OCI-LY7 (cell line): ENCODE results near the gene PPL. TPM values are rescaled to one million over a fixed set of nuclear protein-coding genes. Genes with fewer than 3 reads are reported as not detected.

ENCODE experiments used
- BruUV-seq: library from RNA; stranded (reverse); fragments of 400-500 nt; replicated peaks from 2 replicates; lab custom pipeline; 2021; lab: Mats Ljungman, UMichigan
- CTCF ChIA-PET: fragments of 300-600 bp; sonication (Branson Sonifier 250); formaldehyde crosslinking; loops from one replicate; lab custom pipeline; 2022; ENCODE audit warnings: antibody characterized with exemption; ENCODE audit not compliant: unreplicated experiment; lab: Charles Lee
- POLR2A ChIA-PET: fragments of 300-600 bp; sonication (Branson Sonifier 250); formaldehyde crosslinking; loops from one replicate; lab custom pipeline; 2022; ENCODE audit warnings: antibody characterized with exemption; lab: Charles Lee
- DNase-seq: peaks from one replicate; pipeline ENCODE4 v3.0.0-alpha.2; 2015; ENCODE audit warnings: low spot score
- H2AFZ ChIP-seq: fragments of 200-600 bp; sonication (generic), shearing (Covaris generic); 2 replicates; pipeline ENCODE4 v1.6.1; 2014; ENCODE audit warnings: mild to moderate bottlenecking, antibody characterized with exemption, low read length, moderate library complexity
- H3K27ac ChIP-seq: fragments of 200-600 bp; sonication (generic); 2 replicates; pipeline ENCODE4 v1.5.1; 2014; ENCODE audit warnings: mixed run types, low read depth, mild to moderate bottlenecking, moderate library complexity, low read length, inconsistent platforms; ENCODE audit not compliant: poor library complexity, severe bottlenecking
- H3K36me3 ChIP-seq: fragments of 200-600 bp; sonication (generic); 2 replicates; pipeline ENCODE4 v1.6.1; 2014; ENCODE audit warnings: mild to moderate bottlenecking, antibody characterized with exemption, low read length, moderate library complexity, mixed read lengths; ENCODE audit not compliant: insufficient read depth
- H3K4me1 ChIP-seq: fragments of 200-600 bp; sonication (generic); 2 replicates; pipeline ENCODE4 v1.5.1; 2014; ENCODE audit warnings: mild to moderate bottlenecking, low read length; ENCODE audit not compliant: insufficient read depth, poor library complexity, severe bottlenecking
- H3K4me2 ChIP-seq: fragments of 200-600 bp; sonication (generic); 2 replicates; pipeline ENCODE4 v1.6.1; 2014; ENCODE audit warnings: mild to moderate bottlenecking, low read length
- H3K4me3 ChIP-seq: fragments of 200-600 bp; sonication (generic); 2 replicates; pipeline ENCODE4 v1.5.1; 2014; ENCODE audit warnings: mild to moderate bottlenecking, low read depth, low read length; ENCODE audit not compliant: poor library complexity, severe bottlenecking
- H3K79me2 ChIP-seq: fragments of 200-600 bp; sonication (generic); 2 replicates; pipeline ENCODE4 v1.6.1; 2016; ENCODE audit warnings: low read depth, mild to moderate bottlenecking, low read length, moderate library complexity, mixed read lengths; ENCODE audit not compliant: insufficient read depth
- H3K9me2 ChIP-seq: fragments of 200-600 bp; sonication (generic); 2 replicates; pipeline ENCODE4 v1.6.1; 2016; ENCODE audit warnings: mild to moderate bottlenecking, low read length, mixed read lengths; ENCODE audit not compliant: insufficient read depth
- H3K9me3 ChIP-seq: fragments of 200-600 bp; sonication (generic); 2 replicates; pipeline ENCODE4 v1.6.1; 2014; ENCODE audit warnings: mild to moderate bottlenecking, mixed run types, low read length, mixed read lengths
- H4K20me1 ChIP-seq: fragments of 200-600 bp; sonication (generic); 2 replicates; pipeline ENCODE4 v1.6.1; 2014; ENCODE audit warnings: mild to moderate bottlenecking, antibody characterized with exemption, low read length, moderate library complexity, mixed read lengths; ENCODE audit not compliant: insufficient read depth
- EZH2phosphoT487 ChIP-seq: fragments of 200-600 bp; sonication (generic); IDR thresholded peaks from 2 replicates; pipeline ENCODE4 v1.6.1; 2018; ENCODE audit warnings: low read depth, borderline replicate concordance, mild to moderate bottlenecking, mixed run types, antibody characterized with exemption, low read length, moderate library complexity, mixed read lengths
- intact Hi-C: fragments of 100-400 bp; cut with micrococcal nuclease; formaldehyde crosslinking; loops from one replicate; pipeline ENCODE4 v1.10.0; 2022; ENCODE audit not compliant: unreplicated experiment
- total RNA-seq, 2 experiments: library from RNA; depleted of rRNA in 1 of 2; stranded (reverse); fragments of >200 nt in 1 of 2; shearing (Covaris generic) in 1 of 2; gene quantifications; 2 replicates each; pipeline ENCODE4 v1.2.3, GENCODE V29; 2014 to 2022
- TF ChIP-seq, protein P1 (sequence below): fragments of 200-600 bp; sonication (generic); conservative IDR thresholded peaks from 2 replicates; pipeline ENCODE4 v1.5.1; 2014; ENCODE audit warnings: mild to moderate bottlenecking, antibody characterized with exemption, low read length, moderate library complexity, mixed read lengths

The PPL gene
- total RNA-seq, 2 experiments from 2014 or later = not detected

DNA sequence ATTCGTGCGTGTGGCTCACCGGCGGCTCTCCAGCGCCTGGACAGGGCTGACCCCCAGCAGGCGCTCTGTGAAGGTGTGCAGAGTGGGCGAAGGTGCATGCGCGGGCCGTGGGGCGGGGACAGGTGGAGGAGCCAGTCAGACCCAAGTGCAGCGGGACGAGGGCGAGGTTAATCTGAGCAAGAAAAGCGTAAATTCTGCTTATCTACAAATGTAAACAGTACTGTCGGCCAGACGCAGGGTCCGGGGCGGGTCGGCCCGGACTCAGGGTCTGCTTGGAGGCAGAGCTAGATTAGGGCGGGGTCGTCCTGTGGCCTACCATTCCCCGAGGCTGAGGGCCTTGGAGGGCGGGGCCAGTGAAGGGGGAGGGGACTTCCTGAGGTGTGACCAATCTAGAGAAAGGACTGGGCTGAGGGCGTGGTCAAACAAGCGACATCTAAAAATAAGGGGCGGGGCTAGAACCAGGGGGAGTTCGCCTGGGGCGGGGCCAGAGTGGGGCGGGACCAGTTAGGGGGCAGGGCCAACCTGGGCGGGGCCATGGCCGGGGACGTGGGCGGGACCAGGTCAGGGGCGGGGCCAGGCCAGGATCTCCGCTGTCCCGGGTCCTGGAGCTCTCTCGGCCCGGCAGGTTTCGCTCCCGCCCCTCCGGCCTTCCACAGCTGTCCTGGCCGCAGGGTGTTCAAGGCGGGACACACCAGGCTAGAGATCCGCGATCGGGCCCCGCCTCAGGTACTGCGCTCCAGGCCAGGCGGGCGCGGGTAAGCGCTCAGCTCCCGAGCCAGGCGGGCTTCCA lies 21.0 kb upstream of the PPL start, which contains the start of gene SEC14L5:
Gene SEC14L5 (plus strand): TSS at position 611 of the 790 bp plus-strand sequence. CDS start 994 bp downstream, outside the sequence.
- BruUV-seq = no TSS peak
- no peaks in the 10 kb centered on the region for H3K9me2 ChIP-seq
- H4K20me1 ChIP-seq = no peaks in the 10 kb centered on the region
- H3K36me3 ChIP-seq = no peaks in the 10 kb centered on the region
- H3K79me2 ChIP-seq = no peaks in the 10 kb centered on the region
- H3K4me3 ChIP-seq = peak within 1 kb of the TSS; percentile 56
- H2AFZ ChIP-seq = peak within 1 kb of the TSS; percentile 69
- ChIA-PET CTCF (interaction anchor here (0.6 to 1.1 kb wide), 2 partner anchors 52 to 539 kb away, joined by 3 to 4 read pairs; no protein-coding TSS in a partner anchor), POLR2A (interaction anchor here (0.6 kb wide), 1 partner anchor 342 kb away, joined by 3 read pairs; no protein-coding TSS in a partner anchor)
- peaks cover 3% of the 10 kb centered on the region for H3K4me1 ChIP-seq
- DNase-seq = peak; percentile 98
- H3K9me3 ChIP-seq = no peaks in the 10 kb centered on the region
- intact Hi-C loops = loop anchor here (2.0 to 5.0 kb wide), 2 partner anchors 241 to 451 kb away; no protein-coding TSS in a partner anchor
- H3K4me2 ChIP-seq = peak within 1 kb of the TSS; percentile 68
- H3K27ac ChIP-seq = no peak within 1 kb of the TSS
- TF ChIP-seq, protein P1, sequence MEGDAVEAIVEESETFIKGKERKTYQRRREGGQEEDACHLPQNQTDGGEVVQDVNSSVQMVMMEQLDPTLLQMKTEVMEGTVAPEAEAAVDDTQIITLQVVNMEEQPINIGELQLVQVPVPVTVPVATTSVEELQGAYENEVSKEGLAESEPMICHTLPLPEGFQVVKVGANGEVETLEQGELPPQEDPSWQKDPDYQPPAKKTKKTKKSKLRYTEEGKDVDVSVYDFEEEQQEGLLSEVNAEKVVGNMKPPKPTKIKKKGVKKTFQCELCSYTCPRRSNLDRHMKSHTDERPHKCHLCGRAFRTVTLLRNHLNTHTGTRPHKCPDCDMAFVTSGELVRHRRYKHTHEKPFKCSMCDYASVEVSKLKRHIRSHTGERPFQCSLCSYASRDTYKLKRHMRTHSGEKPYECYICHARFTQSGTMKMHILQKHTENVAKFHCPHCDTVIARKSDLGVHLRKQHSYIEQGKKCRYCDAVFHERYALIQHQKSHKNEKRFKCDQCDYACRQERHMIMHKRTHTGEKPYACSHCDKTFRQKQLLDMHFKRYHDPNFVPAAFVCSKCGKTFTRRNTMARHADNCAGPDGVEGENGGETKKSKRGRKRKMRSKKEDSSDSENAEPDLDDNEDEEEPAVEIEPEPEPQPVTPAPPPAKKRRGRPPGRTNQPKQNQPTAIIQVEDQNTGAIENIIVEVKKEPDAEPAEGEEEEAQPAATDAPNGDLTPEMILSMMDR = 0 out of 2 replicates have a peak, but pooled peaks have one; percentile 19
- TF ChIP-seq EZH2phosphoT487 = no peak

DNA sequence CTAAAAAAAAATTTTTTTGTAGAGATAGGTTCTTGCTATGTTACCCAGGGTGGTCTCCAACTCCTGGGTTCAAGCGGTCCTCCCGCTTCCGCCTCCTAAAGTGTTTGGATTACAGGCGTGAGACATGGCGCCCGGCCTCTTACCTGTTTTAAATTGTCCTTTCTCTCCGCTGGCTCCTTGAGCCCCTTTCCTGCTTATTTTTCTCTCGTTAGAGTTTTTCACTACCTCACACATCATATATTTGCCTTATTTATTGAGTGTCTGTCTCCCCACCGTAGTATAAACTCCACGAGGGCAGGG lies 20.4 kb upstream of the PPL start:
- Histone ChIP-seq H3K4me1 (peaks cover 3% of the 10 kb centered on the region), H2AFZ (peak overlapping the region; percentile 69), H3K9me2 (no peaks in the 10 kb centered on the region), H3K36me3 (no peaks in the 10 kb centered on the region), H3K9me3 (no peaks in the 10 kb centered on the region), H3K27ac (no peak overlapping the region), H3K4me3 (peak overlapping the region; percentile 56), H3K79me2 (no peaks in the 10 kb centered on the region), H4K20me1 (no peaks in the 10 kb centered on the region), H3K4me2 (peak overlapping the region; percentile 68)
- no peak for DNase-seq
- TF ChIP-seq, protein P1 = no peak
- TF ChIP-seq EZH2phosphoT487 = no peak
- no TSS peak for BruUV-seq
- ChIA-PET CTCF (interaction anchor here (0.6 to 1.1 kb wide), 2 partner anchors 53 to 538 kb away, joined by 3 to 4 read pairs; no protein-coding TSS in a partner anchor), POLR2A (interaction anchor here (0.6 kb wide), 1 partner anchor 341 kb away, joined by 3 read pairs; no protein-coding TSS in a partner anchor)
- intact Hi-C loops = loop anchor here (2.0 to 5.0 kb wide), 2 partner anchors 241 to 450 kb away; no protein-coding TSS in a partner anchor
